HG02642 (cell line): ENCODE measurements around the gene SYMPK.

Source experiments
- ATAC-seq: cut with Tn5 transposase; IDR thresholded peaks from one replicate; pipeline ENCODE4 v1.9.1; 2021; ENCODE audit warnings: mild to moderate bottlenecking; ENCODE audit not compliant: unreplicated experiment, poor library complexity

The SYMPK gene

GRCh38 chr19:45769821-45770191 is 93.1 kb downstream of the SYMPK start:
- no peak for ATAC-seq

DNA sequence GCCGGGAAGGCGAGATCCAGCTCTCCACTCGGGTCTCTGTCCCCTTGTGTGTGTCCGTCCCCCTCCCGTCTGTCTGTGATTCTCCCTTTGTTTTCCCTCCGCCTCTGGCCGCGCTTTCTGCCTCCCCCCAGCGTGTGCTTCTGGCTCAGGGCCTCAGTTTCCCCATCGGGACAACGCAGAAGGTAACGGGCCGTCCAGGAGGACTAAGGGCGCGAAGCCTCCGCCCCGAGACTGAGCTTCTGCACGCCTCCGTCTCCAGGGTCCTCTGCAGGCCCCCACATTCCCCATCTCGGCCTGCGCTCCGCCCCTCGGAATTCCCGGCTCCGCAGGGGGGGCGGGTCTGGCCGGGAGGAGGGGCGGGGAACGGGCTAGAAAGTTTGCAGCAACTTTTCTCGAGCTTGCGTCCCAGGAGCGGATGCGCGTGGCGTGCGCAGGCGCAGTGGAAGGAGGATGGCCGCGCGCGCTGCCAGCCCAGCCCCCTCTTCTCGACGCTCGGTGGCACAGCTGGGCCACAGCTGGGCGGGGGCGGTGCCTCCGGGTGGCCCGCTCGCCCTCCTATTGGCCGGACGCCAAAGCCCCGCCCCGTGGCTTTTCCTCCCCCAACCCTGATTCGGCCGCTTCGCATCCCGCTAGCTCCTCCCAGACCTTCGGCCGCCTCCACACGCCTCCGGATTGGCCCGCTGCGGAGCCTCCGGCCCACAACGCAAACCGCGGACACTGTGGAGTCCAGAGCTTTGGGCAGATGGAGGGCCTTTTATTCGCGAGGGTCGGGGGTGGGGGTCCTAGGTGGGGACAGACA is 93.8 kb downstream of the SYMPK start, which contains the start of gene SIX5:
Gene SIX5 (minus strand): TSS at position 269 of the 799 bp plus-strand sequence. CDS start 408 bp downstream, outside the sequence.
- peak; percentile 65 for ATAC-seq

- no peak for ATAC-seq
Measured at GRCh38 chr19:45768655-45768983, 94.3 kb downstream of the SYMPK start.

DNA sequence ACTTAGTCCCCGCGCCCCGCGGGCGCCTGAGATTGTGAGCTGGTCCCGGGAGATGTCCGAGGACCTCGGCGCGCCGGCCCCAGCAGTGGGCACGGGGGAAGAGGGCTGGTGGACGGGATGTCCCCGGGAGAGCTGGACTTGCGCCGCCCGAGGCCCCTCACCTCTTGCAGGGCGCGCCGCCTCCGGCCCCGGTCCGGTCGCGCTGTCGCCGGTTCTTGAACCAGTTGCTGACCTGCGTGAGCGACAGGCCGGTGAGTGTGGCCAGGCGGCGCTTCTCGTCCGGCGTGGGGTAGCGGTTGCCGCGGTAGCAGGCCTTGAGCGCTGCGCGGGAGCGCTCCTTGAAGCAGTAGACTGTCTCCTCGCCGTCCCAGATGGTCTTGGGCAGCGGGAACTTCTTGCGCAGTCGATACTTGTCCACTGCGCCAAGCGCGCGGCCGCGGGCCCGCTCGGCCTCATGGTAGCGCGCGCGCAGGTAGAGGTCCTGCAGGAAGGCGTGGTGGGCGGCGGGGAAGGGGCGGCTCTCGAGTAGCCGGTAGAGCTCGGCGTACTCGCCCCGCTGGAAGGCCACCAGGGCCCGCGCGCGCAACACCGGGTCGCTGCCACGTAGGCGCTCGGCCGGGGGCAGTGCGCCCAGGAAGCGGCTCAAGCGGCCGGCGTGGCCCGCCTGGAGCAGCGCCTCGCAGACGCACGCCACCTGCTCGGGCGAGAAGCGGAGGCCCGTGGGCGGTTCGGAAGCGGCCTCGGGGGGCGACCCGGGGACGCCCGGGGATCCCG is 94.9 kb downstream of the SYMPK start:
- no peak for ATAC-seq

- ATAC-seq: no peak
Measured at GRCh38 chr19:45767410-45767880, 95.5 kb downstream of the SYMPK start.

GRCh38 chr19:45766869-45767346 is 96.0 kb downstream of the SYMPK start:
- ATAC-seq: no peak

GRCh38 chr19:45766296-45766868 is 96.6 kb downstream of the SYMPK start:
- ATAC-seq: no peak

GRCh38 chr19:45765702-45766295 is 97.1 kb downstream of the SYMPK start:
- no peak for ATAC-seq
